Thyroid gland (tissue), 4 donors: ENCODE data around the gene SEC14L5. TPM values are rescaled to one million over a fixed set of nuclear protein-coding genes. Genes with fewer than 3 reads are reported as not detected.
"Not testable (repeated sequence)": the region's sequence is repeated elsewhere in the genome, so short reads cannot be mapped to it uniquely, and the experiment has no call there.

Experiments
- DNase-seq, 2 donors: peaks; one replicate each; pipeline ENCODE4 v3.0.0-alpha.2; 2019
- H3K27ac ChIP-seq, 3 donors: fragments of 200-600 bp; sonication (generic); 1 replicate in 2 of 3; 2 replicates in 1 of 3; pipeline ENCODE4 v1.5.1; 2016 to 2019; ENCODE audit warnings: mild to moderate bottlenecking in 1 of 3, moderate library complexity in 1 of 3
- H3K27me3 ChIP-seq: fragments of 200-600 bp; sonication (generic); one replicate; pipeline ENCODE4 v1.5.1; 2019
- H3K36me3 ChIP-seq, 2 donors: fragments of 200-600 bp; sonication (generic); one replicate each; pipeline ENCODE4 v1.5.1; 2016 to 2019
- H3K4me1 ChIP-seq, 2 donors: fragments of 200-600 bp; sonication (generic); one replicate each; pipeline ENCODE4 v1.5.1; 2017 to 2019
- H3K4me3 ChIP-seq, 3 donors: fragments of 200-600 bp; sonication (generic); replicated peaks in 1 of 3; 1 replicate in 2 of 3; 2 replicates in 1 of 3; pipeline ENCODE4 v1.5.1; 2016; ENCODE audit warnings: mild to moderate bottlenecking in 1 of 3
- H3K9me3 ChIP-seq: fragments of 200-600 bp; sonication (generic); one replicate; pipeline ENCODE4 v1.5.1; 2017
- CTCF ChIP-seq, 6 experiments: fragments of 200-600 bp in 3 of 6; fragments of 450-650 bp in 3 of 6; sonication (generic) in 3 of 6; IDR thresholded peaks; one replicate each; pipeline ENCODE4 v1.5.1; 2016 to 2019; ENCODE audit warnings: antibody characterized with exemption in 6 of 6, mild to moderate bottlenecking in 2 of 6, inconsistent platforms in 1 of 6, moderate library complexity in 1 of 6
- POLR2A ChIP-seq, 2 donors: fragments of 450-650 bp; IDR thresholded peaks; one replicate each; pipeline ENCODE4 v1.6.1; 2017; ENCODE audit warnings: antibody characterized with exemption in 2 of 2, mild to moderate bottlenecking in 2 of 2, moderate library complexity in 1 of 2
- WGBS, 2 donors: methylation state at CpG; one replicate each; pipeline ENCODE4 v1.1.5; 2017; 5-methylcytosine and 5-hydroxymethylcytosine counted together
- intact Hi-C: fragments of 100-400 bp; cut with DNase I; formaldehyde crosslinking; loops from one replicate; pipeline ENCODE4 v1.15.1; 2023
- total RNA-seq, 4 donors: library from RNA; depleted of rRNA; stranded (reverse); fragments of >200 nt; gene quantifications; one replicate each; pipeline ENCODE4 v1.2.3, GENCODE V29; 2016

SEC14L5 gene
- total RNA-seq, 4 donors from 2014 or later = 0.11 to 0.33 (median 0.21) TPM

- H3K36me3 ChIP-seq = no peaks in the 10 kb centered on the region
- TF ChIP-seq CTCF (IDR thresholded peaks at IDR 0.05) = no peak
- TF ChIP-seq POLR2A (IDR thresholded peaks at IDR 0.05) = no peak
- H3K4me3 ChIP-seq = no peak overlapping the region
- no peaks in the 10 kb centered on the region for H3K9me3 ChIP-seq
- WGBS, 2 donors = 65 to 77% methylated on average over 7 to 10 of the region's 10 CpGs
- no peak for DNase-seq
- H3K27me3 ChIP-seq = no peaks in the 10 kb centered on the region
- no peak overlapping the region for H3K27ac ChIP-seq
- H3K4me1 ChIP-seq = no peaks in the 10 kb centered on the region
- intact Hi-C loops = no loop called here
These were observed 8.8 kb downstream of the SEC14L5 start for GRCh38 chr16:4966736-4967453.

- DNase-seq, intact Hi-C loops, H3K27me3 ChIP-seq, H3K9me3 ChIP-seq, H3K4me3 ChIP-seq, H3K4me1 ChIP-seq, H3K27ac ChIP-seq, H3K36me3 ChIP-seq: not testable (repeated sequence)
- whole genome bisulfite sequencing, 2 donors = 87 to 96% methylated on average over 12 of the region's 12 CpGs
These were observed 10.1 kb downstream of the SEC14L5 start for GRCh38 chr16:4968278-4968677.

GRCh38 chr16:4968879-4969483 is 10.9 kb downstream of the SEC14L5 start:
- Histone ChIP-seq H3K9me3 (no peaks in the 10 kb centered on the region), H3K27ac (no peak overlapping the region), H3K4me3 (no peak overlapping the region), H3K36me3 (no peaks in the 10 kb centered on the region), H3K27me3 (no peaks in the 10 kb centered on the region), H3K4me1 (no peaks in the 10 kb centered on the region)
- 68 to 79% methylated on average over 13 of the region's 13 CpGs for WGBS, 2 donors
- intact Hi-C loops = no loop called here
- TF ChIP-seq POLR2A (IDR thresholded peaks at IDR 0.05) = no peak
- TF ChIP-seq CTCF (IDR thresholded peaks at IDR 0.05) = no peak
- DNase-seq = no peak

- Histone ChIP-seq H3K36me3 (no peaks in the 10 kb centered on the region), H3K27ac (no peak overlapping the region), H3K9me3 (no peaks in the 10 kb centered on the region), H3K4me1 (no peaks in the 10 kb centered on the region), H3K4me3 (no peak overlapping the region), H3K27me3 (no peaks in the 10 kb centered on the region)
- no peak for TF ChIP-seq CTCF (IDR thresholded peaks at IDR 0.05)
- TF ChIP-seq POLR2A (IDR thresholded peaks at IDR 0.05) = no peak
- intact Hi-C loops = no loop called here
- WGBS, 2 donors = 57 to 66% methylated on average over 3 of the region's 3 CpGs
- DNase-seq = no peak
These were observed 11.9 kb downstream of the SEC14L5 start for GRCh38 chr16:4970010-4970409.

- Histone ChIP-seq H3K27me3 (no peaks in the 10 kb centered on the region), H3K27ac (no peak overlapping the region), H3K36me3 (no peaks in the 10 kb centered on the region), H3K9me3 (no peaks in the 10 kb centered on the region), H3K4me1 (no peaks in the 10 kb centered on the region), H3K4me3 (no peak overlapping the region)
- intact Hi-C loops = no loop called here
- TF ChIP-seq POLR2A (IDR thresholded peaks at IDR 0.05) (no peak), CTCF (IDR thresholded peaks at IDR 0.05) (no peak)
- no peak for DNase-seq
- WGBS, 2 donors = 31 to 78% methylated on average over 2 to 8 of the region's 8 CpGs
These were observed 14.9 kb downstream of the SEC14L5 start for GRCh38 chr16:4972938-4973587.
